Sigmoid colon (tissue), 4 donors: Measurements from ENCODE around the gene TRMU.

Experiments
- EP300 ChIP-seq, 4 donors: sonication (generic); formaldehyde crosslinking; IDR thresholded peaks; one replicate each; pipeline ENCODE4 v1.6.1; 2017; ENCODE audit warnings: antibody characterized with exemption in 4 of 4
- POLR2A ChIP-seq, 2 donors: fragments of 450-650 bp; IDR thresholded peaks; one replicate each; pipeline ENCODE4 v1.6.1; 2016; ENCODE audit warnings: antibody characterized with exemption in 2 of 2, mild to moderate bottlenecking in 2 of 2, moderate library complexity in 2 of 2

DNA sequence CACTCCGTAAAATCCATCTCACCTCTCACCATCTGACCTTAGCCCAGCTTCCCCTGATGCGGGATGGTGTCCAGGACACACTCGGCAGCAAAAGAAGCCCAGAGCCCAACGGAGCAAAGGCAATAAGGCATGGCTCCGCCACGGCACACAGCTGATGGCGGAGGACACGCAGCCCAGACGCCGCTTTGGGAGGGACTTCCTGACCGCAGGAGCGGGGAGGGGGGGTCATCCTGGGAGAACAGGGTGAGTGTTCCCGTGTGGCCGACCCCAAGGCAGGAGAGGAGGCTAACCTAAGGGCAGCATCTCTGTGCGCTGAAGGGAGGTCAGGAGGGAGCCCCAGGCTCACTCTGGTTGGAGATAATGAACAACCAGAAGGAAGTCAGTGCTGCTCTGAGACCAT lies 71.3 kb downstream of the TRMU start:
- TF ChIP-seq POLR2A (IDR thresholded peaks at IDR 0.05) (no peak), EP300 (IDR thresholded peaks at IDR 0.05) (no peak)
